HEK293 (cell line): Measurements from ENCODE around the gene ZNF883.

Experiments
- CTCF ChIA-PET: fragments of 350-600 bp; formaldehyde crosslinking; extraction: SDS; loops from one replicate; lab custom pipeline; 2021; ENCODE audit warnings: antibody characterized with exemption; lab: Yijun Ruan, JAX
- POLR2A ChIA-PET: fragments of 300-600 bp; formaldehyde crosslinking; extraction: SDS; loops from one replicate; lab custom pipeline; 2020; ENCODE audit warnings: antibody characterized with exemption, inconsistent platforms; lab: Yijun Ruan, JAX
- H3K27ac ChIP-seq: fragments of 200-500 bp; sonication (Bioruptor generic); 2 replicates; pipeline ENCODE4 v1.5.1; 2014; ENCODE audit warnings: low read depth, low read length, control low read depth, inconsistent platforms; ENCODE audit errors: extremely low read depth
- H3K36me3 ChIP-seq, 2 experiments: fragments of 200-500 bp in 1 of 2; sonication (Bioruptor generic) in 1 of 2; 1 replicate in 1 of 2; 2 replicates in 1 of 2; pipeline ENCODE4 v1.5.1; 2014 to 2017; ENCODE audit warnings: inconsistent platforms in 2 of 2, low read length in 2 of 2; ENCODE audit not compliant: control insufficient read depth in 2 of 2, insufficient read depth in 1 of 2
- H3K4me1 ChIP-seq: fragments of 200-500 bp; sonication (Bioruptor generic); 2 replicates; pipeline ENCODE4 v1.5.1; 2014; ENCODE audit warnings: mild to moderate bottlenecking, low read length, inconsistent platforms; ENCODE audit not compliant: control insufficient read depth, insufficient read depth
- H3K4me3 ChIP-seq: 2 replicates; pipeline ENCODE4 v1.5.1; 2011; ENCODE audit warnings: low read depth, mild to moderate bottlenecking, control low read depth, low read length, moderate library complexity
- H3K9me3 ChIP-seq: fragments of 200-500 bp; sonication (Bioruptor generic); 2 replicates; pipeline ENCODE4 v1.5.1; 2014; ENCODE audit warnings: low read depth, low read length, inconsistent platforms; ENCODE audit not compliant: control insufficient read depth, insufficient read depth
- AEBP2 ChIP-seq: fragments of 450-650 bp; formaldehyde crosslinking; IDR thresholded peaks from 2 replicates; pipeline ENCODE4 v1.5.1; 2016; ENCODE audit warnings: missing biosample characterization, missing genetic modification characterization, borderline replicate concordance
- ATF2 ChIP-seq: fragments of 450-650 bp; formaldehyde crosslinking; IDR thresholded peaks from 2 replicates; pipeline ENCODE4 v1.5.1; 2016; ENCODE audit warnings: missing biosample characterization, missing genetic modification characterization, low read depth
- IKZF3 ChIP-seq: fragments of 450-650 bp; IDR thresholded peaks from 2 replicates; pipeline ENCODE4 v1.5.0; 2018; ENCODE audit warnings: missing biosample characterization, mild to moderate bottlenecking, missing genetic modification characterization, moderate library complexity
- KLF9 ChIP-seq: fragments of 450-650 bp; formaldehyde crosslinking; IDR thresholded peaks from 2 replicates; pipeline ENCODE4 v1.5.1; 2016; ENCODE audit warnings: missing biosample characterization, missing genetic modification characterization, low read depth
- SCRT1 ChIP-seq: fragments of 450-650 bp; formaldehyde crosslinking; IDR thresholded peaks from 2 replicates; pipeline ENCODE4 v1.5.1; 2016; ENCODE audit warnings: missing biosample characterization, missing genetic modification characterization, borderline replicate concordance
- ZBTB10 ChIP-seq: fragments of 450-650 bp; formaldehyde crosslinking; IDR thresholded peaks from 2 replicates; pipeline ENCODE4 v1.5.1; 2016; ENCODE audit warnings: missing biosample characterization, missing genetic modification characterization
- ZNF114 ChIP-seq: fragments of 450-650 bp; formaldehyde crosslinking; IDR thresholded peaks from 2 replicates; pipeline ENCODE4 v1.5.0; 2017; ENCODE audit warnings: missing biosample characterization, missing genetic modification characterization
- ZNF146 ChIP-seq: fragments of 450-650 bp; formaldehyde crosslinking; IDR thresholded peaks from 2 replicates; pipeline ENCODE4 v1.5.1; 2016; ENCODE audit warnings: missing biosample characterization, missing genetic modification characterization
- ZNF155 ChIP-seq: fragments of 450-650 bp; formaldehyde crosslinking; IDR thresholded peaks from 2 replicates; pipeline ENCODE4 v1.5.1; 2016; ENCODE audit warnings: missing biosample characterization, missing genetic modification characterization
- ZNF37A ChIP-seq: fragments of 450-650 bp; IDR thresholded peaks from 2 replicates; pipeline ENCODE4 v1.5.1; 2018; ENCODE audit warnings: missing biosample characterization, missing genetic modification characterization
- ZNF513 ChIP-seq: fragments of 450-650 bp; IDR thresholded peaks from 2 replicates; pipeline ENCODE4 v1.5.1; 2018; ENCODE audit warnings: missing biosample characterization, missing genetic modification characterization
- ZNF561 ChIP-seq: fragments of 450-650 bp; IDR thresholded peaks from 2 replicates; pipeline ENCODE4 v1.5.1; 2018; ENCODE audit warnings: missing biosample characterization, missing genetic modification characterization, borderline replicate concordance
- ZNF600 ChIP-seq: fragments of 450-650 bp; formaldehyde crosslinking; IDR thresholded peaks from 2 replicates; pipeline ENCODE4 v1.5.1; 2016; ENCODE audit warnings: missing biosample characterization, missing genetic modification characterization
- ZNF621 ChIP-seq: fragments of 450-650 bp; formaldehyde crosslinking; IDR thresholded peaks from 2 replicates; pipeline ENCODE4 v1.5.1; 2017; ENCODE audit warnings: missing biosample characterization, missing genetic modification characterization
- ZNF623 ChIP-seq: fragments of 450-650 bp; formaldehyde crosslinking; IDR thresholded peaks from 2 replicates; pipeline ENCODE4 v1.5.1; 2016; ENCODE audit warnings: missing biosample characterization, missing genetic modification characterization
- ZNF624 ChIP-seq: fragments of 450-650 bp; formaldehyde crosslinking; IDR thresholded peaks from 2 replicates; pipeline ENCODE4 v1.5.1; 2017; ENCODE audit warnings: missing biosample characterization, missing genetic modification characterization
- ZNF664 ChIP-seq: fragments of 450-650 bp; formaldehyde crosslinking; IDR thresholded peaks from 2 replicates; pipeline ENCODE4 v1.5.1; 2016; ENCODE audit warnings: missing biosample characterization, missing genetic modification characterization
- ZNF76 ChIP-seq: fragments of 450-650 bp; formaldehyde crosslinking; IDR thresholded peaks from 2 replicates; pipeline ENCODE4; 2016; ENCODE audit warnings: low read depth, missing biosample characterization, missing genetic modification characterization, borderline replicate concordance
- ZNF776 ChIP-seq: fragments of 450-650 bp; formaldehyde crosslinking; IDR thresholded peaks from 2 replicates; pipeline ENCODE4 v1.5.0; 2017; ENCODE audit warnings: missing biosample characterization, missing genetic modification characterization, borderline replicate concordance
- ZSCAN18 ChIP-seq: fragments of 450-650 bp; formaldehyde crosslinking; IDR thresholded peaks from 2 replicates; pipeline ENCODE4 v1.5.1; 2016; ENCODE audit warnings: missing biosample characterization, missing genetic modification characterization
- TF ChIP-seq, protein P1 (sequence below): fragments of 450-650 bp; formaldehyde crosslinking; IDR thresholded peaks from 2 replicates; pipeline ENCODE4 v1.5.1; 2016; ENCODE audit warnings: missing biosample characterization, missing genetic modification characterization
- TF ChIP-seq, protein P2 (sequence below): fragments of 450-650 bp; formaldehyde crosslinking; IDR thresholded peaks from 2 replicates; pipeline ENCODE4 v1.5.1; 2016; ENCODE audit warnings: missing biosample characterization, missing genetic modification characterization

ZNF883 gene

DNA sequence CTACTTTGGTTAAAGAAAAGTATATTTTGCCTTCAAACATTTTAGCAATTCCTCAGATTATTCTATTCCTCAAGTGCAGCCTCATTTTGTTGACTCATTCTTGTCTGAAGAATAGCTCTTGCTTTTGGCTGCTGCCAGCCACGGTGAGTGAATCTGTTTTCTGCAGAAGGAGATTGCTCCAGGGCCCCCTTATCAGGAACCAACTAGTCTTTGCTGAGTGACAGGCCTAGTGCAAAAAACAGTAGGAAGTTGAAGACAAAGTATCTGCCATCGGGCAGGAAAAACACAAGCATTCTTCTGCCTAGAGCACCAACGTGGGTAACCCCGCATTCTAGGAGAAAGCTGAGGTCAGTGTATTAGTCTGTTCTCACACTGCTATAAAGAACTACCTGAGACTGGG is 42.3 kb downstream of the ZNF883 start:
- POLR2A ChIA-PET, result no interaction called here
- no peaks in the 10 kb centered on the region for H3K36me3 ChIP-seq
- H3K4me3 ChIP-seq, result no peak overlapping the region
- no peak overlapping the region for H3K27ac ChIP-seq
- no peaks in the 10 kb centered on the region for H3K4me1 ChIP-seq
- no peaks in the 10 kb centered on the region for H3K9me3 ChIP-seq
- TF ChIP-seq ZNF513 (tag by site-specific recombination) (no peak), ZNF155 (no peak), ZSCAN18 (tag by site-specific recombination) (no peak), ZNF624 (tag by site-specific recombination) (no peak), ZNF776 (tag by site-specific recombination) (no peak), ZNF623 (no peak), ZNF76 (tag by site-specific recombination) (no peak), ZNF561 (no peak), IKZF3 (no peak), ZNF146 (no peak)
- TF ChIP-seq, protein P1, sequence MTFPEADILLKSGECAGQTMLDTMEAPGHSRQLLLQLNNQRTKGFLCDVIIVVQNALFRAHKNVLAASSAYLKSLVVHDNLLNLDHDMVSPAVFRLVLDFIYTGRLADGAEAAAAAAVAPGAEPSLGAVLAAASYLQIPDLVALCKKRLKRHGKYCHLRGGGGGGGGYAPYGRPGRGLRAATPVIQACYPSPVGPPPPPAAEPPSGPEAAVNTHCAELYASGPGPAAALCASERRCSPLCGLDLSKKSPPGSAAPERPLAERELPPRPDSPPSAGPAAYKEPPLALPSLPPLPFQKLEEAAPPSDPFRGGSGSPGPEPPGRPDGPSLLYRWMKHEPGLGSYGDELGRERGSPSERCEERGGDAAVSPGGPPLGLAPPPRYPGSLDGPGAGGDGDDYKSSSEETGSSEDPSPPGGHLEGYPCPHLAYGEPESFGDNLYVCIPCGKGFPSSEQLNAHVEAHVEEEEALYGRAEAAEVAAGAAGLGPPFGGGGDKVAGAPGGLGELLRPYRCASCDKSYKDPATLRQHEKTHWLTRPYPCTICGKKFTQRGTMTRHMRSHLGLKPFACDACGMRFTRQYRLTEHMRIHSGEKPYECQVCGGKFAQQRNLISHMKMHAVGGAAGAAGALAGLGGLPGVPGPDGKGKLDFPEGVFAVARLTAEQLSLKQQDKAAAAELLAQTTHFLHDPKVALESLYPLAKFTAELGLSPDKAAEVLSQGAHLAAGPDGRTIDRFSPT, result no peak
- TF ChIP-seq, protein P2, sequence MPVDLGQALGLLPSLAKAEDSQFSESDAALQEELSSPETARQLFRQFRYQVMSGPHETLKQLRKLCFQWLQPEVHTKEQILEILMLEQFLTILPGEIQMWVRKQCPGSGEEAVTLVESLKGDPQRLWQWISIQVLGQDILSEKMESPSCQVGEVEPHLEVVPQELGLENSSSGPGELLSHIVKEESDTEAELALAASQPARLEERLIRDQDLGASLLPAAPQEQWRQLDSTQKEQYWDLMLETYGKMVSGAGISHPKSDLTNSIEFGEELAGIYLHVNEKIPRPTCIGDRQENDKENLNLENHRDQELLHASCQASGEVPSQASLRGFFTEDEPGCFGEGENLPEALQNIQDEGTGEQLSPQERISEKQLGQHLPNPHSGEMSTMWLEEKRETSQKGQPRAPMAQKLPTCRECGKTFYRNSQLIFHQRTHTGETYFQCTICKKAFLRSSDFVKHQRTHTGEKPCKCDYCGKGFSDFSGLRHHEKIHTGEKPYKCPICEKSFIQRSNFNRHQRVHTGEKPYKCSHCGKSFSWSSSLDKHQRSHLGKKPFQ (tag by site-specific recombination), result no peak
- CTCF ChIA-PET, result interaction anchor here (0.6 to 2.6 kb wide), 4 partner anchors 11 to 67 kb away, joined by 3 to 8 read pairs (median 6); no protein-coding TSS in a partner anchor

DNA sequence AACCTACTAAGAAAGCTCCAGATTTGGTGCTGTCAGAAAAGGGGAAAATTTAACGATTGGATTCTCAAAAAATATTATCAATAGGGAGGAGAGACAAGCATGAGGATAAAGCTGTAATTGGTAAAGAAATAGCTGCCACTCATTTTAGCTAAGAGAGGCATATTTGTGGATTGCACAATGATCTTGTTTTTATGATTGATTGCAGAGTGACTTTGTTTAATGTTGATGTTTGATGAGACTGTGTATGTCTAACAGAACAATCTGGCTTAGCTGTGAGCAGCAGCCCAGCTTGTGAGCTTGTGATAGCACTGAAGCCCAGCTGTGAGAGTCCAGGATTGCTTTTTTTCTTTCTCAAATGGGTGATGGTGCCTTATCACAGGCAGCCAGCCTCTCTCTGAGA is 56.4 kb downstream of the ZNF883 start:
- Histone ChIP-seq H3K36me3 (no peaks in the 10 kb centered on the region), H3K4me1 (no peaks in the 10 kb centered on the region)
- POLR2A ChIA-PET, result no interaction called here
- TF ChIP-seq SCRT1, result no peak
- no peak for TF ChIP-seq ZBTB10 (tag by site-specific recombination)
- TF ChIP-seq ZNF37A, result no peak
- TF ChIP-seq ZNF664 (tag by site-specific recombination), result no peak
- TF ChIP-seq KLF9, result no peak
- no peak for TF ChIP-seq ATF2 (tag by site-specific recombination)
- TF ChIP-seq AEBP2 (tag by site-specific recombination), result no peak
- no peak for TF ChIP-seq ZNF621
- TF ChIP-seq ZNF600, result no peak
- TF ChIP-seq ZNF114, result no peak
- TF ChIP-seq, all 188 proteins: peak for 0
- no peak overlapping the region for H3K4me3 ChIP-seq
- CTCF ChIA-PET, result interaction anchor here (0.8 to 1.8 kb wide), 3 partner anchors 10 to 68 kb away, joined by 3 to 6 read pairs (median 5); no protein-coding TSS in a partner anchor
- no peaks in the 10 kb centered on the region for H3K9me3 ChIP-seq
- no peak overlapping the region for H3K27ac ChIP-seq
